Body of pancreas (tissue), 4 donors: Measurements from ENCODE around the gene APRT. TPM values are rescaled to one million over a fixed set of nuclear protein-coding genes. Genes with fewer than 3 reads are reported as not detected.

ENCODE experiments used
- ATAC-seq: fragments of 150-250 bp; one replicate; pipeline ENCODE4 v1.9.1; 2016
- DNase-seq, 4 donors: peaks; one replicate each; pipeline ENCODE4 v3.0.0-alpha.2; 2019
- H3K27ac ChIP-seq, 4 donors: fragments of 200-600 bp; sonication (generic); 1 replicate in 3 of 4; 2 replicates in 1 of 4; pipeline versions ENCODE4 v1.5.1 to v1.6.1; 2016 to 2019; ENCODE audit warnings: mild to moderate bottlenecking in 1 of 4, mixed read lengths in 1 of 4, moderate library complexity in 1 of 4
- H3K27me3 ChIP-seq, 2 donors: fragments of 200-600 bp; sonication (generic); one replicate each; pipeline ENCODE4 v1.6.0; 2016; ENCODE audit warnings: mild to moderate bottlenecking in 1 of 2
- H3K36me3 ChIP-seq, 2 donors: fragments of 200-600 bp; sonication (generic); replicated peaks in 1 of 2; 2 replicates each; pipeline ENCODE4 v1.5.1; 2016; ENCODE audit warnings: low read depth in 2 of 2; ENCODE audit not compliant: insufficient read depth in 1 of 2
- H3K4me1 ChIP-seq: fragments of 200-600 bp; sonication (generic); one replicate; pipeline ENCODE4 v1.6.0; 2016
- H3K4me3 ChIP-seq, 2 donors: fragments of 200-600 bp; sonication (generic); 1 replicate in 1 of 2; 2 replicates in 1 of 2; pipeline ENCODE4 v1.5.1; 2016 to 2019
- H3K9me3 ChIP-seq, 3 donors: fragments of 200-600 bp; sonication (generic); 1 replicate in 2 of 3; 2 replicates in 1 of 3; pipeline ENCODE4 v1.5.1; 2016
- CTCF ChIP-seq, 7 experiments: fragments of 450-650 bp in 4 of 7; fragments of 200-600 bp in 3 of 7; sonication (generic) in 3 of 7; IDR thresholded peaks; one replicate each; pipeline ENCODE4 v1.5.1; 2016 to 2019; ENCODE audit warnings: antibody characterized with exemption in 7 of 7
- POLR2A ChIP-seq, 3 donors: fragments of 450-650 bp; IDR thresholded peaks; one replicate each; pipeline ENCODE4 v1.6.1; 2016; ENCODE audit warnings: antibody characterized with exemption in 3 of 3, mild to moderate bottlenecking in 2 of 3
- WGBS, 2 donors: methylation state at CpG; one replicate each; pipeline ENCODE4 v1.1.5; 2017; 5-methylcytosine and 5-hydroxymethylcytosine counted together
- intact Hi-C: fragments of 100-400 bp; cut with DNase I; formaldehyde crosslinking; loops from one replicate; pipeline ENCODE4 v1.15.1; 2023
- total RNA-seq, 2 donors: library from RNA; depleted of rRNA; stranded (reverse); fragments of >200 nt; gene quantifications; one replicate each; pipeline ENCODE4 v1.1.0, GENCODE V29; 2016

The APRT gene
- total RNA-seq, 2 donors from 2014 or later = 95.9 to 104 TPM

GRCh38 chr16:88798073-88798472, 13.7 kb downstream of the APRT start:
- Histone ChIP-seq H3K4me1 (peaks cover 6% of the 10 kb centered on the region), H3K9me3 (no peaks in the 10 kb centered on the region), H3K4me3 (no peak overlapping the region), H3K27me3 (peaks cover 0 to under 1% of the 10 kb centered on the region in 2 donors), H3K36me3 (no peaks in the 10 kb centered on the region), H3K27ac (no peak overlapping the region)
- TF ChIP-seq CTCF (IDR thresholded peaks at IDR 0.05) = no peak
- ATAC-seq (no peak), DNase-seq (no peak)
- intact Hi-C loops = no loop called here
- WGBS, 2 donors = 79 to 81% methylated on average over 4 of the region's 4 CpGs

DNA sequence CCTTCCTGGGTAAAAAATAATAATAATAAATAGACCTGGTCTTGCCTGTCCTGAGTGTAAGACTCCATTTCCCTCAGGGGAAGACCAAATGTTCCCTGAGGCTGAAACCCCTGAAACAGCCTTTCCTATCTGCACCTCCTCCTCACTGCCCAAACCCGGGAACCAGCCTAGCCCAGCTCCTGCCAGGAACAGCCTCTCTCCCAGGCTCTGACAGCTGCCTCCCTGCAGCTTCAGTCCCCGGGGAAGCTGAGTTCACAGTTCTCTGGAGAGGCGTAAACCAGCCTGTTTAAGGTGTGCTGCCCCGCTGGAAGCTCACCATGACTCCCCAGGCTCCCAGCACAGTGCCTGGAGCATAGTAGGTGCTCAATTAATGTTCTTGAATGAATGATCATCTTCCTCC, 15.4 kb downstream of the APRT start:
- no peak overlapping the region for H3K27ac ChIP-seq
- 67 to 70% methylated on average over 4 of the region's 4 CpGs for WGBS, 2 donors
- H3K4me1 ChIP-seq = no peaks in the 10 kb centered on the region
- H3K36me3 ChIP-seq = no peaks in the 10 kb centered on the region
- no peak for DNase-seq
- peaks cover 0 to 5% of the 10 kb centered on the region in 2 donors for H3K27me3 ChIP-seq
- intact Hi-C loops = no loop called here
- H3K4me3 ChIP-seq = no peak overlapping the region
- no peak for TF ChIP-seq POLR2A (IDR thresholded peaks at IDR 0.05)
- no peak for TF ChIP-seq CTCF (IDR thresholded peaks at IDR 0.05)
- ATAC-seq = no peak
- no peaks in the 10 kb centered on the region for H3K9me3 ChIP-seq

- WGBS, 2 donors = 41 to 66% methylated on average over 11 to 34 of the region's 35 CpGs
- intact Hi-C loops = no loop called here
- Histone ChIP-seq H3K27me3 (peaks cover 0 to 5% of the 10 kb centered on the region in 2 donors), H3K4me1 (no peaks in the 10 kb centered on the region), H3K4me3 (no peak overlapping the region), H3K27ac (no peak overlapping the region), H3K9me3 (no peaks in the 10 kb centered on the region), H3K36me3 (no peaks in the 10 kb centered on the region)
- no peak for DNase-seq
- TF ChIP-seq CTCF (IDR thresholded peaks at IDR 0.05) = no peak
- no peak for TF ChIP-seq POLR2A (IDR thresholded peaks at IDR 0.05)
- no peak for ATAC-seq
Measured at GRCh38 chr16:88793251-88793954, 18.3 kb downstream of the APRT start.

DNA sequence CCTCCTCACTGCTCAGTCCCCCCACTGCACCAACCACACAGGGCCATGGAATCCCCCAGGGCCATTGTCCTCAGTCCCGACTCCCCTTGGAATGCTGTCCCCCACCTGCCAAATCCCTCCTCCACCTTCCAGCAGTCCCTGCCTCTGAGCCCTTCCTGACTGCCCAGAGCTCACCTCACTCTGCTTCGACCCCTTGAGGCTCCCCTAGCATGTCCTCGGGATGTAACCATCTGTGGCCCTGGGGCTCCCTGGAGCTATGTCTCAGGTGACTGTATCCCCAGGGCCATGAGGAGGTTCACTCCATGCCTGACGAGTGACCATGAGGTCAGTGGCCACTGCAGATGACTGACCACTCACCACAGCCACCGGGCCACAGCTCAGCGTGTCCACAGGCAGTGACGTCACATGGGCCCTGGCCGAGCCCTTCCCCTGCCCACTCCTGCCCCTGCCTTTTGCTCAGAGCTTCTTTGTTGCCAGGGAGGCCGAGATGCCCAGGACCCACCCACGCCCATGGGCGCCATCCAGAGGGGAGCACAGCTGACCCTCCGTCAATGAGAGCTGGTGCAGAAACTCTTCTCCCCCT, 19.0 kb downstream of the APRT start:
- H3K27me3 ChIP-seq = peaks cover 0 to 5% of the 10 kb centered on the region in 2 donors
- ATAC-seq (peak; percentile 18), DNase-seq (no peak)
- intact Hi-C loops = no loop called here
- no peak overlapping the region for H3K27ac ChIP-seq
- no peaks in the 10 kb centered on the region for H3K36me3 ChIP-seq
- H3K9me3 ChIP-seq = no peaks in the 10 kb centered on the region
- TF ChIP-seq POLR2A (IDR thresholded peaks at IDR 0.05) = no peak
- no peak for TF ChIP-seq CTCF (IDR thresholded peaks at IDR 0.05)
- no peak overlapping the region for H3K4me3 ChIP-seq
- WGBS, 2 donors = 41 to 44% methylated on average over 3 to 11 of the region's 12 CpGs
- H3K4me1 ChIP-seq = no peaks in the 10 kb centered on the region
